ENCODE data around the gene KLHL7. TPM values are rescaled to one million over a fixed set of nuclear protein-coding genes. Genes with fewer than 3 reads are reported as not detected.

Gene KLHL7
- total and polyA plus RNA-seq, 9 of the 15 experiments (the other 6 are each of a cell fraction or from before 2014, with no cell fraction given): 4.2 to 63.1 (median 32.3) TPM

GRCh38 chr7:23213755-23214154 is 108.2 kb downstream of the KLHL7 start:
- no peak overlapping the region for H3K4me2 ChIP-seq (ENCODE audit: insufficient read depth, low read length)
- H3K9me1 ChIP-seq (ENCODE audit: control insufficient read depth, insufficient read depth, low read length): no peaks in the 10 kb centered on the region
- H3K4me1 ChIP-seq (replicated peaks in 1 of 2; ENCODE audit: control insufficient read depth in 2 of 2, insufficient read depth in 2 of 2, low read length in 2 of 2): peaks cover 0 to 3% of the 10 kb centered on the region in 2 experiments; a peak in 1 of 5 replicates
- no peak for ATAC-seq
- H2AFZ ChIP-seq (ENCODE audit: low read depth, low read length): no peak overlapping the region
- H3K27me3 ChIP-seq (ENCODE audit: control insufficient read depth in 2 of 2, insufficient read depth in 2 of 2, low read length in 2 of 2): no peaks in the 10 kb centered on the region
- no TSS peak for BruUV-seq (replicated peaks)
- no peaks in the 10 kb centered on the region for H3K9me3 ChIP-seq (replicated peaks; ENCODE audit: control insufficient read depth, insufficient read depth, low read depth, low read length)
- FAIRE-seq: no peak
- H3K27ac ChIP-seq (ENCODE audit: extremely low read depth, low read depth, low read length): no peak overlapping the region
- no peak for DNase-seq (ENCODE audit: extremely low read depth in 1 of 4, low spot score in 3 of 4)
- H3K79me2 ChIP-seq (ENCODE audit: control insufficient read depth, insufficient read depth, low read length): no peaks in the 10 kb centered on the region
- in situ Hi-C loops (cut with MboI): no loop called here
- CTCF ChIA-PET (ENCODE audit: low intra/inter-chr PET ratio): no interaction called here
- no peak overlapping the region for H3K4me3 ChIP-seq
- intact Hi-C loops (cut with micrococcal nuclease): no loop called here
- no peak overlapping the region for H3K9ac ChIP-seq (ENCODE audit: insufficient read depth in 1 of 2, low read depth in 2 of 2, low read length in 2 of 2)
- no peaks in the 10 kb centered on the region for H4K20me1 ChIP-seq (replicated peaks; ENCODE audit: control insufficient read depth, insufficient read depth, low read length)
- POLR2A ChIA-PET: interaction anchor here (0.9 to 1.6 kb wide), 3 partner anchors 10 to 15 kb away, joined by 4 to 5 read pairs (median 4); no protein-coding TSS in a partner anchor
- H3K36me3 ChIP-seq (ENCODE audit: control insufficient read depth, insufficient read depth, low read length): no peaks in the 10 kb centered on the region
- WGBS (ENCODE audit: insufficient coverage, low coverage, missing lambda C conversion rate): 77% methylated on average over 11 of the region's 11 CpGs
- no peak for TF ChIP-seq MTA3 (IDR thresholded peaks at IDR 0.05; ENCODE audit: borderline replicate concordance)
- no peak for TF ChIP-seq E2F1 (CRISPR knock-in tag; IDR thresholded peaks at IDR 0.05)
- TF ChIP-seq TRIM24 (IDR thresholded peaks at IDR 0.05): no peak
- peak; percentile 45; the same call in 1 of the 2 replicates for TF ChIP-seq MGA (IDR thresholded peaks at IDR 0.05)
- no peak for TF ChIP-seq SMAD3 (CRISPR knock-in tag; conservative IDR thresholded peaks at IDR 0.05)
- no peak for TF ChIP-seq BCL6 (CRISPR knock-in tag; IDR thresholded peaks at IDR 0.05)
- no peak for TF ChIP-seq PHF8 (IDR thresholded peaks at IDR 0.05; ENCODE audit: borderline replicate concordance, low read length)
- TF ChIP-seq ZBTB33 (CRISPR knock-in tag; IDR thresholded peaks at IDR 0.05): peak; percentile 58; the same call in 1 of the 2 replicates

Data from K562 (cell line).